ENCODE measurements around the gene NIM1K.
"Not testable (repeated sequence)": the region's sequence is repeated elsewhere in the genome, so short reads cannot be mapped to it uniquely, and the experiment has no call there.

NIM1K gene

DNA sequence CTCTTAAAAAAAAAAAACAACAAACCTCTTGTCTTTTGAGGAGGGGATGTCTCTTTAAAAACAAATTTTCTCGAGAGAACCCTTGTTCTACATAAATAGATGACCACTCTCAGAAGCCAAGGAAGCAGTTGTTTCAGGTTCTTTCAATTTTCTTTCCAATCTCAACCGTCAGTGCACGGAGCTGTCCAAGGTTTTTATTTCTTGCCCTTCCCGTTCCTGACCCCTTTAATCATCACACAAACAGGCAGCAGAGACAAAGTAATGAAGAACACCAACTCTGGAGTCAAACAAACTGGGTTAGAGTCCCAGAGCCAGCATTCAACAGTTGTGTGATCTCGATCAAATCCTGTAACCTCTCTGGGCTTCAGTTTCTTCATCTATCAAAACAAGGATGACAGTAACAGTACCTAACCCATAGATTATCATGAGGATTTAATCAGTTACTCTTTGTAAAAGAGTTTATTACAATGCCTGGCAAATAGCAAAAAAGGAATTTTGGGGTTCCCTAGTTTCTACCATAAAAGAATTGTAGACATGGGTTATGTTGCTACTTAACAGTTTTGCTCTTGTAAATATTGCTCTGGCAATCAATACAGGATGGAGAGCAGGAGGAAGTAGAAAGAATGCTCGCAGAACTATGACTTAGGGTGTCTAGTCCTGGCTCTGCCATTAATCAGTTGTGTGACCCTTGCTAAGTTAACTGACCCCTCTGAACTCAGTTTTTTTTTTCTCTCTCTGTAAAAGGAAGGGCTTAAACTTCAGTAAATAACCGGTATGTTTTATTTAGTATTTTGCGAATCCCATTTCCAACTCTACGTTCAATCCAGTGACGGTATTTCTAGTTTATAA lies 1.0 kb upstream of the NIM1K start:
- DNase-seq: no peak

DNA sequence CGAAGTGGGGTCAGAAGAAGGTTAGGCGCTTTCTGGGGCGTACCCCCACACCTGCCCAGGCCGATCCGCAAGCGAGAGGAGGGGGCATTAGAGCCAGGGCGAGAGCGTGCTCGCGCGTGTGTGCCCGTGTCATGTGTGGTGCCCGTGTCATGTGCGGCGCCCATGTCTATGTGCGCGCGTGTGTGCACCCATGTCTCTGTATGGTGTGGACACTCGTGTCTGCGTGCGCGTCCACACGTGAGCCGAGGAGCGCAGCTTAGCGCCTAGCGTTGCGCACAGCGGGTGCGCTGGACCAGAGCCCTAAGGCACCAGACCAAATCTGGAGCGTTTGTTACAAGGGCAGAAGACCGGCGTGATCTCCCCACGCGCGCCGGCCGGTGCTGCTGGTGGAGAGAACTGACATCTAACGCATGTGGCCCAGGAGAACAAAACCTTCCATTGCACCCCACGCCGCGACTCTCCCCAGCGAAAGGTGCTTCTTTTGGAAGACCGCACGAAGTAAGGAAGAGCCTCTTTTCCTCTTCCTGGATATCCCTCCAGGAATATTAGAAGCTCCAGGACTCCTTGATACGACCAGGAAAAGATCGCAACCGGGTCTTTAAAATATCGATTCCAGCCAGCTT lies 644 bp downstream of the NIM1K start:
- peak; percentile 61 for DNase-seq

DNA sequence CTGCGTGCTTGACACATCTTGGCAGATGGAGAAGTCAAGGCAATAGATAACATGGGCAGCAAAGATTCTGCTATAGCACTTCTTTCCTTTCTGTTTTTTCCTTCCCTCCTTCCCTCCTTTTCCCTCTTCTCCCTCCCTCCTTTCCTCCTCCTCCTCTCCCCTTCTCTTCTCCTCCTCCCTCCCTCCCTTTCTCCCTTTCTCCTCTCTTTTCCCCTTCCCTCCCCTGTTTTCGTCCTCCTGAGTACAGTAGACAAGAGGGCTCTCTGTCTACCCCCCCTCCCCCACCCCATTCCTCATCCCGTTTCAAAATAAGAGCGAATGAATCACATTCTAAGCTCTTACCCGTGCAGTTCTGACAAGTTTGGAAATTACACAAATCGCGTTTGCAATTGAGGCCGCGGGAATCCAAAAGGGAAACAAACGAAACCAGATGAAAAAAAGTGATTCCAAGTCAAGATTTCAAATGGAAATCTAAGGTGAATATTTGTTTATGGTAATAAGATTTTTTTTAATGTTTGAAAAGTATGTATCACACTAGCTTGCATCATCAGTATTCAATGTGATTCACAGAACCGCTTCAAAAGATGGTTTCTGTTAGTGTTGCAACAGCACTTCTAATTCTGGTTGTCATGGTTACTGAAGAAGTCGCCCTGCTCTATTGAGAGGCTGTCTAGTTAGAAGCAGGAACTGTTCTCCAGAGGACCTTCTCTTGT lies 1.3 kb downstream of the NIM1K start:
- DNase-seq: peak; percentile 50

DNA sequence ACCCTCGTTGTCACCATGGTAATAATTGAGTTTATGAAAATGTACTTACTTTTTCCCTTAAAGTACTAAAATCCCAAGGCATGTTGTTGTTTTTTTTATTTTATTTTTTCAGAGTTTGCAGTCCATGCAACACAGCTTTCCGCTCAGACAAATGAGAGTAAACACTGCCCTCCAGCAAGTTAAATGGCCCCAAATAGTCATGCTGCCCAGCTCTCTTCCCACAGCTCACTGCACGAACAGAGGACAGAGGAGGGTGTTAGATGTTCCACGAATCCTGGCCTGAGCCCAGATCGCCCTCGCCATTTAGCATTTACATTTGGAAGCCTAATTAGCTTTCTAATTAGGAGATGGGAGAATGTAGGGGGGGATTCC lies 1.9 kb downstream of the NIM1K start:
- DNase-seq: no peak

DNA sequence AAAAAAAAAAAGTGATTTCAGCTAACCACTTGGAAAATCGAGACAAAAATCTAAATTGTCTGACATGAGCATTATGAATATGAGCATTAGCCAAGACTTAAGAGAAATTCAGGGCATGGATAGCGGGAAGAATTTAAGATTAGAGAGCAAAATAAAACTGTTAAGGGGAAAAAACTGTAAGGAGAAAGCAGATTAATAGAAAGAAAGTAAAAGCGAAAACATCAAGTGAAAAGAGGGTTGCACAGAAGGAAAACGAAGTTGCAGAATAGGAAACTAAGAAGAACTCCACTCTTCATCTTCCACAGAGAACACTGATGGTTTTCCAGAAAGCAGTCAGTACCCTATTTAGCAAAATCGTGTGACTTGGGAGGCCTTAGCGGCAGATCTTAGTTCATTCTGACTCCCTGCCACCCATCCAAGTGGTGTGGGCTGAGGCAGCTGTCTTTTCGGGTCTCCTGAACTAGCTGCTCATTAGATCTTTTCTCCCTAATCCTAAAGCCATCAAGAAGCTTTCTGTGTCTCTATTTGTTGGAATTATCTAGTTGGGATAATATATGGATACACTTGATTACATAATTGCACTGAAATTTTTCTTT lies 3.7 kb downstream of the NIM1K start:
- DNase-seq: no peak

DNA sequence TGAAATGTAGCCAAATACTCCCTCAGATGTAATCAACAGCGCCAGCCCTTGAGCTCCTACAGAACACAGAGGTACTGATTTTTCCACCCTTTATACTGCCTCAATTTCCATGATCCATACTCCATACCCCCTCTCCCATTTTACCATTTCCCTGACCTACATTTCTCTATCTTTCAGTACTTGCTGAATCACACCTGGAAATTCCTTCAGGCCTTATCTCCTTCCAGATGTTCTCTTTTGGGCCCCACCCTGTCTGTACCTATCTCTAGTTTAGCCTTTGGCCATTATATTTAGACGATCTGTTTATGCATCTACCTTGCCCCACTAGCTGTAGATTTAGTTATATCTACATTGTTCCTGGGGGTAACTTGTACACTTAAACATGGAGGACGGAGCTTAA lies 5.5 kb downstream of the NIM1K start:
- DNase-seq: no peak

DNA sequence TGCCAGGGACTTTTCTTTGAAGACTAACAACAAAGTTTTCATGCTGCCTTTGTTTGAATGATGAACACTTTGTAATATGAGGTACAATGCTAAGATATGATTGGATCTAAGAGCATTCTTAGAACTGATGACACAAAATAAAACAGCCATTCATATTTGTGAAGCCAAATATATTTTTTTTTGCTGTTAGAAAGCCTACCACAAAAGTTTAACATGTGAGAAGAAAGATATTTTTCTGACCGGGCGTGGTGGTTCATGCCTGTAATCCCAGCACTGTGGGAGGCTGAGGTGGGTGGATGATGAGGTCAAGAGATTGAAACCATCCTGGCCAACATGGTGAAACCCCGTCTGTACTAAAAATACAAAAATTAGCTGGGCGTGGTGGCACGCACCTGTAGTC lies 9.4 kb downstream of the NIM1K start:
- DNase-seq: not testable (repeated sequence)

DNA sequence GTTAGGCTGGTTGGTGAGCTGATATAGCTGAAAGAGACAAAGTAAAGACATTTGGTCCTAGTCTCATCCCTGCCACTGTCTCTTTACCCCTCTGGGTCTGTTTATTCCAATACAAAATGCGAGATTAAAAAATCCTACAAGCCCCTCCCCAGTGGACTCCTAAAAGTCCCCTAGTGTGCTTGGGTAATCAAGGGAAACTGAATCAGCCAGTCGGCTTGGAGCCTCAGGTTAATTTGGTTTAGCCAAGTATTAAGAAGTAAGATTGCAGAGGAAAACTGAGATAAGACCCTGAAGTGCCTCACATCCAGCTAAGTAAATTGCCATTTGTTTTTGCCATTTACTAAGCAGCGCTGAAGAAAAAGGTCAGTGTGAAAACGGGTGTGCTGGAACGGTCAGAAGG lies 10.4 kb downstream of the NIM1K start:
- no peak for DNase-seq

DNA sequence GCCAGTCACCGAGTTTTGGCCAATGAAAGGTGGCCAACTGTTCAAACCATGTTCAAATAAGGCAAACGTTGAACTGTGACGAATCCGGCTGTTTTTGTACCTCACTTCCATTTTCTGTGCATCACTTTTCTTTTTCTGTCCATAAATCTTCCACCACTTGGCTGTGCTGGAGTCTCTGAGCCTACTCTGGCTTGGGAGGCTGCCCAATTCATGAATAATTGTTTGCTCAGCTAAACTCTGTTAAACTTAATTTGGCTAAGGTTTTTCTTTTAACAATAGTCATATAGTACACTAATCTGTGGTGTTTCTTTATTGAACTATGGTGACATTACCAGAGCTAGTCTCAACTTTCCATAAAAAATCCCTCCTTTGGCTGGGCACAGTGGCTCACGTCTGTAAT lies 11.3 kb downstream of the NIM1K start:
- DNase-seq: no peak

DNA sequence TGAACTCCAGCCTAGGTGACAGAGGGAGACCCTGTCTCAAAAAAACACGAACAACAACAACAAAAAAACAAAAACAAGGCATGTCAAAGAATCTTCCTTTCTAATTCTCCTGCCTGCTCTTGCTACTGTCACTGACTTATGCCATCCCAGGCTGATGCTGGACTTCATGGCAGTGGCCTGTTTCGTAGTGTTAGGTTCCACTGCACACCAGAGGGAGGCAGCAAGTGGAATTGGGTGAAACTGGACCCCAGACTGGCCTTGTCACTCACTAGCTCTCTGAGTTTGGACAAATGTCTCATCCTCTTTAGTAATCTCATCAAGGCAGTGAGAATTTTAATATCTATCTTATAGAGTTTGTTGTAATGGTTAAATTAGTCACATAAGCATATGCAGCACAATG lies 12.9 kb downstream of the NIM1K start:
- no peak for DNase-seq

DNA sequence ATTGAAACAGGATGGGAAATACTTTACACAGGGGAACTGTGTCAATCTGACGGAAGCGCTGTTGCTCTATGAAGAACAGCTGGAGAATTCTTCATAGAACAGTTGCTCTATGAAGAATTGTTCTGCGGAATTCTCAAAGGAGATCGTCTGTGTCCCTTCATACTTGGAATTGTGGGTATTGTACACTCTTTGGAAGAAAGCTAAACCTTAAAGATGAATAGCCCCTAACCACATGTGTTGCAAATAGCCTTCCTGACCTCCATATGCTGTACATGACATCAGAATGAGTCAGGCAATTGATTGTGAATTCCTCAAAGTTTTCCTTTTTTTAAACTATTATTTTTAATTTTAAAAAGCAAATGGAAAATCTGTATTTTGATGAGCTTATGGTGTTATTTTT lies 15.6 kb downstream of the NIM1K start:
- DNase-seq: no peak

DNA sequence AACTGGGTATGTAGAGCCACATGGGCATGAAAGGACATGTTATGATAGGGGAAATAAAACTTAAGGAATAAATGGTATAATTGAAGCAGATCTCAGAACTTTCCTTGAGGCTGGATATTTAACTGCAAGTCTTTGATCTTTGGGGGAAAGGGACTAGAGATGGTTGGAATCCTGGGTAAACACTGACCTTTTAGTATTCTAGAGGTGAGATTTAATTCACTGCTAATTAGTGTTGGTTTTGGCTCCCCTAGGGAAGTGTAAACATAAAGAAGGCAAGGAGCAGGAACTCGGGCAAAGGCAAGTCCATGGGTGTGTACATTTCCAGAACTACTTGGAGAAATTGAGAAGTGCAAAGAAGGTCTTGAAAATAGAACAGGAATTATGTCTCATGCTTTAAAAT lies 16.6 kb downstream of the NIM1K start:
- no peak for DNase-seq

DNA sequence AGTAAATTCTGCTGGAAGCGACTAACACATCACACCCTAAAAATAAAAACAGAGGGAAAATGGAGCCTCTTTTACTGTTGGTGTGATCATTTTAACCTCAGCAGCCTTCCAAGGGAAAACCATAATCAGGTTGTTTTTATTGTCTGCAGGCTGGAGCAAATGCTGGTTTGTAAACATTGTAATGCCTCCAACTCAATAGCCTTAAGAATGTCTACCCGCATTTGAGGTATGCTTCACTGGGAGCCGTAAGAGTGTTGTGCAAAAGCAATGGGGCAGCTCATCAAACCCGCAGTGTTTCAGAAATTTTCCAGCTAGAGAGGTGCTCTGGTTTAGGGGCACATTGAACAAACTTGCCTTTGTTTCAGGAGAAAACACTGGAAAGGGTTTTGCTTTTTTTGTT lies 17.0 kb downstream of the NIM1K start:
- DNase-seq: no peak

DNA sequence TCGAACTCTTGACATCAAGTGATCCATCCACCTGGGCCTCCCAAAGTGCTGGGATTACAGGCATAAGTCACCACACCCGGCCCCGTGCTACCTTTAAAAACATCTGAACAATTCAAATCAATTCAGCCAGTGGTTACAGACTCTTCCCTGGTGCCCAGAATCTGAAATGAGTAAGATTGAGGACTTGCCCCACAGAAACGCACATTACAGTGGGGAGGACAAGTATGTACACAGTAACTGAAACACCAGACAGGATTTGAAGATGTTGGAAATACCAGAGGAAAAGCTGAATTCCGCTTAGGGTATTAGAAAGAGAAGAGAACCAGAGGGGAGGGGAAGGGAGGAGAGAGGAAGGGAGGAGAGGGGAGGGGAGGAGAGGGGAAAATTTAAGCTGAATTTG lies 17.8 kb downstream of the NIM1K start:
- DNase-seq: no peak

DNA sequence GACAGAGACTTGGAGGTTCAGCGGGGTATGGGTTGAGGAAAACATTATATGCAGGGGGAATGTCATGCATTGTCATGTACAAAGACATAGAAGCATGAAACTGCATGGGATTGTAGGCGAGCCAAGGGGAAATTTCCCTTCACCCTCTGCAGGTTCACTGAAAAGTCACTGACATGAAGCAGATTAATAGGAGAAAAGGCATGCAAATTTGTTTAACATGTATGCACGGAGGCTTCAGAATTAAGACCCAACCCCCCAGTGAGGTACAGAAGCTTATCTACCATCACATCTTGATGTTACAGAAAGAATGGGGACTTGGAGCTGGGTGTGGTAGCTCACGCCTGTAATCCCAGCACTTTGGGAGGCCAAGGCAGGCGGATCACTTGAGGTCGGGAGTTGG lies 18.5 kb downstream of the NIM1K start:
- DNase-seq: no peak

DNA sequence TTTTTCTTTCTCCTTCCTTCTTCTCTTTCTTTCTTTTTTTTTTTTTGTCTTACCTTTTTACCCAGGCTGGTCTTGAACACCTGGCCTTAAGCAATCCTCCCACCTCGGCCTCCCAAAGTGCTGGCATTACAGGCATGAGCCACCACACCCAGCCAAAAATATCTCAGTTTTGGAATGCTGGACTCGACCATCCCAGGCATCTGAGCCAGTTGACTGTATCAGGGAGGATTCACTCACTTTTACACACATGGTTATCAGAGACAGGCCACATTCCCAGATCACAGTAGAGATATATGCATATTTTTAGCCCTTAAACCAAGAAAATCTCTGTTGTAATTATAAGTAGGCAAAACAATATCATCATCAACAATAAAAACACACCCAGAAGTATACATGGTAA lies 21.9 kb downstream of the NIM1K start:
- DNase-seq: no peak

DNA sequence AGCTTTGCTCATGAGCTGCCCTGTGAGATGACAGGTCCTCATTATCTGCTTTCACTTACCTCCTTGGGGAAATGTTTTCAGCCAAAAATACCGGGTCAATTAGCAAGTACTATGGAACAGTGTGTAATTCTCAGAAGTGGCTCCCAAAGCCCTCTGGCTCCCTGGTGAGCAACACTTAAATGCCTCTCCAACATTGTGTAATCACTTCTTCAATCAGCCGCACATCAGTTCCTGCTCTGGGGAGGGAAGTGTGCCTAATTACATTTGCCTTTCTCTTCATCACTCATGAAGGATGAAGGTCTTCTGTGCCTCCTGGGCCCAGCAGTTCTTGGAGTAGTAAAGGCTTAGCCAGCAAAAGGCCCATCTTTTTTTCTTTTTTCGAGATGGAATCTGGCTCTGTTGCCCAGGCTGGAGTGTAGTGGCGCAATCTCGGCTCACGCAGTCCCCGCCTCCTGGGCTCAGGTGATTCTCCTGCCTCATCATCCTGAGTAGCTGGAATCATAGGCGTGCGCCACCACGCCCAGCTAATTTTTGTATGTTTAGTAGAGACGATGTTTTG lies 23.1 kb downstream of the NIM1K start:
- no peak for DNase-seq

DNA sequence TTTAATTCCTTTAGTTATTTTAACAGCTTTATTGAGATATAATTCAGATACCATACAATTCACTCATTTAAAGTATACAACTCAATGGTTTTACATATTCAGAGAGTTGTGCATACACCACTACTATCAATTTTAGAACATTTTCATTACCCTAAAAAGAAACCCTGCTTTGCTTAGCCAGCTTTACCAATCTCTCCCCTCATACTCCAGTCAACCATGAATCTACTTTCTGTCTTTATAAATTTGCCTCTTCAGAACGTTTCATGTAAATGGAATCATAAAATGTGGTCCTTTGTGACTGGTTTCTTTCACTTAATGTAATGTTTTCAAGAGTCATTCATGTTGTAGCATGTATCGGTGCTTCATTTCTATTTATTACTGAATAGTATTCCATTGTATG lies 24.9 kb downstream of the NIM1K start:
- DNase-seq: no peak

DNA sequence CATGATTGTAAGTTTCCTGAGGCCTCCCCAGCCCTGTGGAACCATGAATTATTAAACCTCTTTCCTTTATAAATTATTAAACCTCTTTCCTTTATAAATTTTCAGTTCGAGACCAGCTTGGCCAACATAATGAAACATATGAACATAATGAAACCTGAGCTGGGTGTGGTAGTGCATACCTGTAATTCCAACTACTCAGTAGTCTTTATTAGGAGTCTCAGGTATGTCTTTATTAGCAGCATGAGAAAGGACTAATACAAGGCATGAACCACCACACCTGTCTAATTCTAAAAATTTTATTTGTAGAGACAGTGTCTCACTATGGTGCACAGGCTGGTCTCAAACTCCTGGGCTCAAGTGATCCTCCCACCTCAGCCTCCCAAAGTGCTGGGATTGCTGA lies 27.1 kb downstream of the NIM1K start:
- no peak for DNase-seq

DNA sequence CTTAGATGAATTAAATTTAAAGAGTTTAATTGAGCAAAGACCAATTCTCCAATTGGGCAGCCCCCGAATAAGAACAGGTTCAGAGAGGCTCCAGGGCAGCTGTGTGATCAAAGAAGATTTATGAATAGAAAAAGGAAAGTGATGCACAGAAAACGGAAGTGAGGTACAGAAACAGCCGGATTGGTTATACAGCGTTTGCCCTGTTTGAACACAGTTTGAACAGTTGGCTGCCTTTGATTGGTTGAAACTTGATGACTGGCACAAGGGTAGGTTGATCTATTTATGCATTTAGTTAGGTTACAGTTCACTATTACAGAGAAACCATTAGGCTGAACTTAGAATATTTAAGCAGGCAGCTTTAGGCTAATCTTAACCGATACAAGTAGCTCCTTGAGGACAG lies 29.5 kb downstream of the NIM1K start:
- DNase-seq: no peak

DNA sequence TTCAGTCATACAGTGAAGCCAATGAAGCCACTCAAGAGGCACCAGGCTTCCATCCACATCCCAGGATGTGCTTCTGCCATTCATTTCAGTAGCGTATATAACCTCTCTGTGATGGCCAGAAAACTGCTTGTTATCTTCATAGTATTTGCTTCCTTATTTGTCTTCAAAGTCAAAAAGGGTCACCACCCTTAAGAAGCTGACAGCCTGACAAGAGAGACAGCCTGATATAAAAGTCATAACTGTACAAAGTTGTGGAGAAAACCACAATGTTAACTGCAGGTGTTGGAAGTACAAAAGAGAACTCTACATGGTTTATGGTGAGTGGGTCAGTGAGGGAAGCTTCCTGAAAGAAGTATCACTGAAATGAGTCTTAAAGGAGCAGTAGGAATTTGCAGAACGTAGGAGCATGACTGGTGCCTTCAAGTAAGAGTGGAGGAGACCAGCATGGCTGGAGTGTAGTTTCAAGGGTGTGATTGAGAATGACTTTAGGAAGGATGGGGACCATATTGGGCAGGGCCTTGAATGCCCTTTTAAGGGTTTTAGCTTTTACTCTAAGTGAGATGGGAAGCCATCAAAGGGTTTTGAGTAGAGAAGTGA lies 33.7 kb downstream of the NIM1K start:
- DNase-seq: no peak

DNA sequence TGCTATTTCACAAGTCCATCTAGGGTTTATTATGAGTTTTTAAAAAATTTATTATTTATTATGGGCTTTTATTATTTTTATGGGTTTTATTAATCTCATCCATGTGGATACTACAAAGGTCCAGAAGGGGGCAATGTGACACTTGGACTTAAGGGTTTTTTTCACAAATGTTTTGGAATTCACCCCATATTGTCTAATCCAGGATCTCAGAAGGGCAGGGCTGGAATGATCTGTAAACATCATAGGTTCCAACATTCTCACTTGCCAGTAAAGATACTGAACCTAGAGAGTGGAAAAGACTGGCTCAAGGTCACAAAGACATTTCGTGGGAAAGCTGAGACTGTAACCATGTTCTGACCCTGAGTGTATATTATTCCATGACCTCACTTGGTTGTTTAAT lies 35.6 kb downstream of the NIM1K start:
- no peak for DNase-seq

DNA sequence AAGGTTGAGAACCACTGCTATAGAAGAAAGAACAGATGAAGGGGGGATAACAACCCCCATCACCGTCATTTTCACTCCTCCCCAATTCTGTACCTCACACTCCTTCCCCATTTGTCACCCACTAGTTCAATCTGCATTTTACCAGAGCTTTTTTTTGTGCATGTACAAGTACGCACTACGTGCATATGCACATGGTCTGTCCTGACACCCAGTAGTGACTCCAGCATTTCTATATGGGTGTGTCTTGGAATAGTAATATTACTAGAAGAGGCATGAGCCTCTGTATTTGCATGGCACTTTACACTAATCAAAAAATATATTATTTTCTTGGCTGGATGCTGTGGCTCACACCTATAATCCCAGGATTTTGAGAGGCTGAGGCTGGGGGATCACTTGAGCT lies 38.7 kb downstream of the NIM1K start:
- no peak for DNase-seq

Data from right forelimb (tissue), 1 donor.